Ovary (tissue), 3 donors: ENCODE results near the gene KRTAP3-2.

ENCODE experiments used
- CTCF ChIP-seq, 3 donors: fragments of 450-650 bp in 2 of 3; fragments of 200-600 bp in 1 of 3; IDR thresholded peaks; one replicate each; pipeline versions ENCODE4 v1.5.1 to v1.8.0; 2016 to 2022; ENCODE audit warnings: antibody characterized with exemption in 3 of 3, mild to moderate bottlenecking in 1 of 3
- EP300 ChIP-seq: sonication (generic); formaldehyde crosslinking; IDR thresholded peaks from one replicate; pipeline ENCODE4 v1.6.1; 2017; ENCODE audit warnings: antibody characterized with exemption
- POLR2A ChIP-seq: fragments of 450-650 bp; IDR thresholded peaks from one replicate; pipeline ENCODE4 v1.6.1; 2017; ENCODE audit warnings: antibody characterized with exemption, mild to moderate bottlenecking, moderate library complexity
- donor health status: DM: no; HTN: no; CAD: no.

GRCh38 chr17:41010441-41010840 is 10.7 kb upstream of the KRTAP3-2 start:
- TF ChIP-seq CTCF (IDR thresholded peaks at IDR 0.05): no peak
- TF ChIP-seq EP300: no peak
- TF ChIP-seq POLR2A: no peak
